GM18526 (cell line): ENCODE results near the gene NUP210L.

Experiments used
- POLR2A ChIP-seq: IDR thresholded peaks from 3 replicates; pipeline ENCODE4 v1.6.1; 2011; ENCODE audit not compliant: insufficient read length; ENCODE audit errors: extremely low read depth

Gene NUP210L

DNA sequence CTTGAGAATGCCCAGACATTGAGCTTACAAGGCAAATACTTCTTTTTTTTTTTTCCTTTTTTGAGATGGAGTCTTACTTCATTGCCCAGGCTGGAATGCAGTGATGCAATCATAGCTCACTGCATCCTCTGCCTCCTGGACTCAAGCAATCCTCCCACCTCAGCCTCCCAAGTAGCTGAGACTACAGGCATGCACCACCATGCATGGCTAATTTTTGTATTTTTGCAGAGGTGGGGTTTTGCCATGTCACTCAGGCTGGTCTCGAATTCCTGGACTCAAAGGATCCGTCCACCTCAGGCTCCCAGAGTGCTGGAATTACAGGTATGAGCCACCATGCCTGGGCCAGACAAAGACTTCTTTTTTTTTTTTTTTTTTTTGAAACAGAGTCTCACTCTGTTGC, 79.1 kb downstream of the NUP210L start:
- TF ChIP-seq POLR2A, result no peak

- TF ChIP-seq POLR2A, result no peak
These were observed 92.6 kb downstream of the NUP210L start for GRCh38 chr1:154062309-154062708.

GRCh38 chr1:154019940-154020339, 134.9 kb downstream of the NUP210L start:
- no peak for TF ChIP-seq POLR2A

GRCh38 chr1:154019269-154019668, 135.6 kb downstream of the NUP210L start:
- TF ChIP-seq POLR2A, result no peak

- TF ChIP-seq POLR2A, result no peak
These were observed 140.5 kb downstream of the NUP210L start for GRCh38 chr1:154014154-154014907.

DNA sequence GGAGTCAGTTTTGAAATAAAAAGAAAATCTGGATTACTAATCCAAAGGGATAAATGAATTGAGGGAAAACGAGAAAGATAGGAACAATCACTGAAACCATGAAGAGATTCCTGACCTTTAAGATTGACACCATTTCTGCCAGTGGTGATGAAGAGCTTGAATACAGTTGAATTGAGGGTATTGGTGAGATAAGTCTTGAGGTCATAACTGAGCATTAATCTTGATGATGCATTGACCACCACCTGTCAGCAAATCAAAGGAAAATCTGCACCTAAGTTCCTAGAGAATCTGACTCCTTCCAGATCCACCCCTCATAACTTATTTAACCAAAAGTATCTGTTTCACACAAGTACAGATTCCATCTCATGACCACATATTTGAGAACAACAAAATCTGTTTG, 142.7 kb downstream of the NUP210L start:
- TF ChIP-seq POLR2A, result no peak

DNA sequence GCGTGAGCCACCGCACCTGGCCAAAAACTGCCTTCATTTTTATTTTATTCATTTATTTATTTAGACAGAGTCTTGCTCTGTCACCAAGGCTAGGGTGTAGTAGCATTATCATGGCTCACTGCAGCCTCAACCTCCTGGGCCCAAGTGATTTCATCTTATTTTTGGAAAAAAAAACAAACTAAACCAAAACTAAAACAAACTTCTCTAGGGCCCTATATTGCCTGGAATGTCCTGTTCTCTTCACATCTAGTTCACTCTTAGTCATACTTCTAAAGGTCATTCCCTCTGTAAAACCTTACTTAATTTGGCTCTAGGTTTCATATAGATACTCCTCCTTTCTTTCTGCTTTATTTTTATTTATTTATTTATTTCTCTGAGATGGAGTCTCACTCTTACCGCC, 148.7 kb downstream of the NUP210L start:
- no peak for TF ChIP-seq POLR2A

DNA sequence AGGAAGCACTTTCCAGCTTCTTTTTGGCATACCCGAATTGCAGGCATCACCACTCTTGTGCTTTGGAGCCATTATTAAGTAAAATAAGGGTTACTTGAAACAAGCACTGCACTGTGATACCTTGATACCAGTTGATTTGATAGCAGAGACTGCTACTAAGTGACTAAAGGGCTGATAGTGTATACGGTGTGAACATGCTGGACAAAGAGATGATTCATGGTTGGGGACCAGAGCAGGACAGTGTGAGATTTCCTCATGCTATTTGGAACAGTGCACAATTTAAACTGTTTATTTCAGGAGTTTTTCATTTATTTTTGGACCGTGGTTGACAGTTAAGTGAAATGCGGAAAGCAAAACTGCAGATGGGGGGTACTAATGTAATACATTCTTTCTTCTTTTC, 154.5 kb downstream of the NUP210L start:
- TF ChIP-seq POLR2A, result no peak

DNA sequence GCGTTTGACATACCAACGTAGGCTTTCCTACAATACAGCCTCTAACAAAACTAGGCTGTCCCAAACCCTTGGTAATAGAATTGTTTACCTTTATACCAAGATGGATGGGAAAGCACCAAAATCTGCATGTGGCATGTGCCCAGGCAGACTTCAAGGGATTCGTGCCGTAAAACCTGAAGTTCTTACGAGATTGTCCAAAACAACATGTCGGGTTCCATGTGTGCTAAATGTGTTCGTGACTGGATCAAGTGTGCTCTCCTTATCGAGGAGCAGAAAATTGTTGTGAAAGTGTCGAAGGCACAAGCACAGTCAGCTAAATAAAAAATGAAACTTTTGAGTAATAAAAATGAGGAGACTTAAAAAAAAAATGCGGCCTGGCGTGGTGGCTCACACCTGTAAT, 159.2 kb downstream of the NUP210L start:
- TF ChIP-seq POLR2A, result no peak

GRCh38 chr1:153995202-153995601, 159.7 kb downstream of the NUP210L start:
- TF ChIP-seq POLR2A, result no peak

GRCh38 chr1:153991806-153992205, 163.1 kb downstream of the NUP210L start:
- TF ChIP-seq POLR2A, result no peak

- no peak for TF ChIP-seq POLR2A
These were observed 163.7 kb downstream of the NUP210L start for GRCh38 chr1:153991151-153991630.

GRCh38 chr1:153990468-153991150, 164.3 kb downstream of the NUP210L start, which contains the start of gene RPS27:
RPS27 (plus strand) TSS chr1:153990762; CDS start chr1:153990797, 35 bp downstream.
- peak; percentile 100 for TF ChIP-seq POLR2A

DNA sequence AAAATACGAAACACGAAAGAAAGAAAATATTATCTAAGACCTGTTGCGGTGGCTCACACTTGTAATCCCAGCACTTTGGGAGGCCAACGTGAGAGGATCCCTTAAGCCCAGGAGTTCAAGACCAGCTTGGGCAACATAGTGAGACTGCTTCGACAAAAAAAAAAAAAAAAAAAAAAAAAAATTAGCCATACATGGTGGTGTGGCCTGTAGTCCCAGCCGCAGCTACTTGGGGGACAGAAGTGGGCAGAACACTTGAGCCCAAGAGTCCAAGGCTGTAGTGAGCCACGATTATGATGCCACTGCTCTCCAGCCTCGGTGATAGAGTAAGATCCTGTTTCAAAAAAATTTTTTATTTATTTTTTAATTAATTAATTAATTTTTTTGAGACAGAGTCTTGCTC, 167.3 kb downstream of the NUP210L start:
- no peak for TF ChIP-seq POLR2A

DNA sequence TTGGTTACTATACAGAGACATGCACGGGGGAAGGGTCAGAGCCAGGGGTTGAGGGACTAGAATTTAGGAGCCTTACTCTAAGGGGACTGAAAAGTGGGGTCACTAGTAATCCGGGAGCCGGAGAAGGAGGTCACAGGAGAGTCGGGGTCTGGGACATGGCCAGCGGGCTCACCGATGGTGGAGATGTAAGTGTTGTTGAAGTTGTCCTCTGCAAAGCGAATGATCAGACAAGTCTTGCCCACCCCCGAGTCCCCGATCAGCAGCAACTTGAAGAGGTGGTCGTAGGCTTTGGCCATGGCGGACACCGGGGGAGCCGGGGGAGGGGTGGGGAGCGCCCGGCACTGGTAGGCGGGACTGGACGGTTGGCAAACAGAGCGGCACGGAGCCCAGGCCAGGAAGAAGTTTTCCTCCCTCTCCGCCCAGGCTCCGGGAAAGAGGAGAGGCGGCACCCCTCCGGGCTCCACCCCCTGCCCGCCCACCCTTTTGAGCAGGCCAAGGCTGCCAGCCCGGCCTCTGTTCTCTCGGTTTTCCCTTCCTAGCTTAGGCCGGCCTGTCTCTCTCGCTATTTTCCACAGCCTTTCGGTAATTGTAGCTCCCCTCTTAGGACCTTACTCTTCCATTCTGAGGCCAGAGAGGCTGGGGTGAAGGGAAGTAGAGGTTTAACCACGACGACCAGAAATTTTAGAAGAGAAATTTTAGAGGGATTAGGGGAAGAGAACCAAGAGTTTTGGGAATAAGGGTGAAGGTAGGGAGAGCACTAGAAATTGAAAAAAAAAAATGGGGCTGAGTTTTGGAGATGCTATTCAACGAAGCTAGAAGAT, 168.7 kb downstream of the NUP210L start, which contains the start of gene RAB13:
Gene RAB13, minus strand, starts transcription at position 399 of the 821 bp plus-strand sequence. Its CDS starts 103 bp downstream, at position 296.
- TF ChIP-seq POLR2A, result no peak
